ENCODE results near the gene CPSF2.

The CPSF2 gene

DNA sequence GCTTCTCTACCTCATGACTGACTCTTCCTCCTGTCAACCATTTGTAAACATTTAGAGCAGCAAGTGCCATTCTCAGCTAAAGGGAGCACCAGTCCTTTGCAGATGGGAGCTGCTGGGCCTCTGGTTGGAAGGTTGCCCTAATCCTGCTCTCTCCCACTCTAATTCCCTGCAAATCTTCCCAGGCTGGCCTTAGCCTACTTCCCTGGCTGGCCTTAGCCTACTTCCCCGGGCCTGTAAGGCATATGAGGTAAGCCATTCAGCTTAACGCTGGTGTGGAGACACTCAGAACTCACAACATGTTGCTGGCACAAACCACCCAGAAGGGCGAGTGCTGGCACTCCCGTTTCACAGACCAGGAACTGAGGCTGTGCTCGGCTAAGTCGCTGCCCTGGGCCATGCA is 69.0 kb downstream of the CPSF2 start:
- DNase-seq (ENCODE audit: extremely low spot score), result no peak
- no peak for TF ChIP-seq FOXA1 (IDR thresholded peaks at IDR 0.05)
- no peak for TF ChIP-seq CTBP1 (IDR thresholded peaks at IDR 0.05; ENCODE audit: borderline replicate concordance)
- no peak for TF ChIP-seq BHLHE40 (IDR thresholded peaks at IDR 0.05; ENCODE audit: borderline replicate concordance)
- TF ChIP-seq HDGF (IDR thresholded peaks at IDR 0.05; ENCODE audit: borderline replicate concordance), result no peak
- TF ChIP-seq LEF1 (IDR thresholded peaks at IDR 0.05; ENCODE audit: borderline replicate concordance), result no peak
- no peak for TF ChIP-seq SP1 (IDR thresholded peaks at IDR 0.05)
- no peak for TF ChIP-seq ELF4 (IDR thresholded peaks at IDR 0.05)
- TF ChIP-seq ARNT (IDR thresholded peaks at IDR 0.05), result no peak
- TF ChIP-seq ZNF384 (IDR thresholded peaks at IDR 0.05), result no peak
- ChIA-PET POLR2A (no interaction called here), CTCF (no interaction called here)

GRCh38 chr14:92198804-92199203 is 77.0 kb downstream of the CPSF2 start:
- TF ChIP-seq SP1 (IDR thresholded peaks at IDR 0.05), result no peak
- no peak for TF ChIP-seq ARNT (IDR thresholded peaks at IDR 0.05)
- no peak for TF ChIP-seq TARDBP (IDR thresholded peaks at IDR 0.05)
- TF ChIP-seq, protein P1, sequence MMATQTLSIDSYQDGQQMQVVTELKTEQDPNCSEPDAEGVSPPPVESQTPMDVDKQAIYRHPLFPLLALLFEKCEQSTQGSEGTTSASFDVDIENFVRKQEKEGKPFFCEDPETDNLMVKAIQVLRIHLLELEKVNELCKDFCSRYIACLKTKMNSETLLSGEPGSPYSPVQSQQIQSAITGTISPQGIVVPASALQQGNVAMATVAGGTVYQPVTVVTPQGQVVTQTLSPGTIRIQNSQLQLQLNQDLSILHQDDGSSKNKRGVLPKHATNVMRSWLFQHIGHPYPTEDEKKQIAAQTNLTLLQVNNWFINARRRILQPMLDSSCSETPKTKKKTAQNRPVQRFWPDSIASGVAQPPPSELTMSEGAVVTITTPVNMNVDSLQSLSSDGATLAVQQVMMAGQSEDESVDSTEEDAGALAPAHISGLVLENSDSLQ (IDR thresholded peaks at IDR 0.05), result no peak
- TF ChIP-seq LEF1 (IDR thresholded peaks at IDR 0.05; ENCODE audit: borderline replicate concordance), result no peak
- TF ChIP-seq L3MBTL2 (conservative IDR thresholded peaks at IDR 0.05), result no peak
- no peak for TF ChIP-seq FOXA1 (IDR thresholded peaks at IDR 0.05)
- no peak for TF ChIP-seq NFRKB (IDR thresholded peaks at IDR 0.05)
- no peak for TF ChIP-seq FOXM1 (IDR thresholded peaks at IDR 0.05; ENCODE audit: borderline replicate concordance)
- TF ChIP-seq ZNF384 (IDR thresholded peaks at IDR 0.05), result no peak
- TF ChIP-seq HDGF (IDR thresholded peaks at IDR 0.05; ENCODE audit: borderline replicate concordance), result no peak
- TF ChIP-seq BHLHE40 (IDR thresholded peaks at IDR 0.05; ENCODE audit: borderline replicate concordance), result no peak
- TF ChIP-seq SUZ12 (IDR thresholded peaks at IDR 0.05), result no peak
- no peak for TF ChIP-seq ELF4 (IDR thresholded peaks at IDR 0.05)
- TF ChIP-seq CTBP1 (IDR thresholded peaks at IDR 0.05; ENCODE audit: borderline replicate concordance), result no peak
- no peak for TF ChIP-seq FOXK2 (IDR thresholded peaks at IDR 0.05)
- DNase-seq (ENCODE audit: extremely low spot score), result no peak
- ChIA-PET CTCF (no interaction called here), POLR2A (no interaction called here)

DNA sequence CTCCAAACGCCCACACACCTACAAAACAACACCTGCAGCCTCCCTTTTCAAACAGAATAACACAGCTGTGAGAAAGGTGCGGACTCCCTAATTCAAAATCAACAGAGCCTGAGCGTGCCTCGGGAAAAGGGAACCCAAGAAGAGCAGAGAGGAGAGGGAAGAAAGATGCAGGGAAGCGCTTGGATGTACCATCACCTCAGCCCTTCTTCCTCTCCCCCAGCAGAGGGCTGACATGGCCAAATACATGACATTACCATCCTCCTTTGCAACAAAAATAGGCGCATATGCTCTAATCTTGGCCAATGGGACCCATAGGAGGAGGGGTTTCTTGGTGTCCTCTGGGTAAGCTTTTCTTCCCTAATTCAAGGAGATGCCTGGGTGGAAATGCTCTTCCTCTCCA is 78.0 kb downstream of the CPSF2 start:
- CTCF ChIA-PET, result no interaction called here
- TF ChIP-seq BHLHE40 (IDR thresholded peaks at IDR 0.05; ENCODE audit: borderline replicate concordance), result no peak
- TF ChIP-seq HDGF (IDR thresholded peaks at IDR 0.05; ENCODE audit: borderline replicate concordance), result no peak
- no peak for TF ChIP-seq FOXA1 (IDR thresholded peaks at IDR 0.05)
- TF ChIP-seq L3MBTL2 (conservative IDR thresholded peaks at IDR 0.05), result no peak
- TF ChIP-seq, protein P1 (IDR thresholded peaks at IDR 0.05), result no peak
- no peak for TF ChIP-seq CTBP1 (IDR thresholded peaks at IDR 0.05; ENCODE audit: borderline replicate concordance)
- TF ChIP-seq SUZ12 (IDR thresholded peaks at IDR 0.05), result no peak
- no peak for TF ChIP-seq ELF4 (IDR thresholded peaks at IDR 0.05)
- no peak for DNase-seq (ENCODE audit: extremely low spot score)
- POLR2A ChIA-PET, result no interaction called here

DNA sequence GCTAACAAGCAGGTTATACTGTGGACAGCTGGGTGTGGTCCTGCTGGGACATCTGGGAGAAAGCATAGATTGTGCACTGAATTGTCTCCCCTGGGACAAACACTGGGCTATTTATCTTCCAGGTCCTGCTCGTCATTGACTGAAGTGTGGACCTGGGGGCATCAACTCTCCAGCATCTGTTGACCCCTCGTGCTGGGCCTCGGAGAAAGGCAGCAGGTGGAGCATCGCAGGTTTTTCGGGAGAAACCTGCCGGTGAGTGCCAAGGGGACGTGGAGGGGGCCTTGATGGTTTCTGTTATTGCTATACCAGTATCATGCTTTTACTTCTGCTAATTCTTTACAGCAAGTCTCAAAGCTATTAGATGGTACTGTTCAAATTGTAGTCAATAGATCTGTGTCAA is 81.3 kb downstream of the CPSF2 start:
- TF ChIP-seq, protein P1 (IDR thresholded peaks at IDR 0.05), result no peak
- TF ChIP-seq NFRKB (IDR thresholded peaks at IDR 0.05) (no peak), SP1 (IDR thresholded peaks at IDR 0.05) (no peak), FOXM1 (IDR thresholded peaks at IDR 0.05; ENCODE audit: borderline replicate concordance) (no peak), TARDBP (IDR thresholded peaks at IDR 0.05) (no peak), ARNT (IDR thresholded peaks at IDR 0.05) (no peak), BHLHE40 (IDR thresholded peaks at IDR 0.05; ENCODE audit: borderline replicate concordance) (no peak), FOXK2 (IDR thresholded peaks at IDR 0.05) (no peak), L3MBTL2 (conservative IDR thresholded peaks at IDR 0.05) (no peak)
- POLR2A ChIA-PET, result no interaction called here
- no peak for DNase-seq (ENCODE audit: extremely low spot score)
- CTCF ChIA-PET, result no interaction called here

DNA sequence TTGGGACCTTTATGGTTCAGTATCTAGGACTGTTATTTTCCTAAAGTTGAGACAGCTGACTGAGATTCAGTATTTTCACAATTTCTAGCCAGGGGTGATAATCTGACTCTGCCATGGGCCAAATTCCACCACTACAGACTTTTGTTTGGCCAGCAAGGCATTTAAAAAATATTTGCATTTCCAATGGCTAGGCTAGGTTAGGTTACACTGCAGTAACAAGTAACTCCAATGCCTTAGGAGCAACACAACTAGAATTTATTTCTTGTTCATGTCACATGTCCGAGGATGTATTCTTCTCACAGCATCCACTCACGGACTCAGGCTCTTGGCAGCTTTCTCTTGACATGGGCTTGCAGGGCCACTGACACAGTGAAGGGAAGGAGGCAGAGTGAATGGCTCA is 83.0 kb downstream of the CPSF2 start:
- ChIA-PET CTCF (no interaction called here), POLR2A (no interaction called here)
- TF ChIP-seq ZNF384 (IDR thresholded peaks at IDR 0.05) (no peak), FOXA1 (IDR thresholded peaks at IDR 0.05) (no peak), L3MBTL2 (conservative IDR thresholded peaks at IDR 0.05) (no peak), NFRKB (IDR thresholded peaks at IDR 0.05) (no peak), ARNT (IDR thresholded peaks at IDR 0.05) (no peak), CTBP1 (IDR thresholded peaks at IDR 0.05; ENCODE audit: borderline replicate concordance) (no peak), TARDBP (IDR thresholded peaks at IDR 0.05) (no peak), HDGF (IDR thresholded peaks at IDR 0.05; ENCODE audit: borderline replicate concordance) (no peak), BHLHE40 (IDR thresholded peaks at IDR 0.05; ENCODE audit: borderline replicate concordance) (no peak), FOXM1 (IDR thresholded peaks at IDR 0.05; ENCODE audit: borderline replicate concordance) (no peak)
- TF ChIP-seq, protein P1 (IDR thresholded peaks at IDR 0.05), result no peak
- DNase-seq (ENCODE audit: extremely low spot score), result no peak
